ENCODE data around the gene SHOC2.
"Not testable (repeated sequence)": the region's sequence is repeated elsewhere in the genome, so short reads cannot be mapped to it uniquely, and the experiment has no call there.

The SHOC2 gene

GRCh38 chr10:110901954-110902819 is 17.2 kb upstream of the SHOC2 start:
- no peak for DNase-seq

DNA sequence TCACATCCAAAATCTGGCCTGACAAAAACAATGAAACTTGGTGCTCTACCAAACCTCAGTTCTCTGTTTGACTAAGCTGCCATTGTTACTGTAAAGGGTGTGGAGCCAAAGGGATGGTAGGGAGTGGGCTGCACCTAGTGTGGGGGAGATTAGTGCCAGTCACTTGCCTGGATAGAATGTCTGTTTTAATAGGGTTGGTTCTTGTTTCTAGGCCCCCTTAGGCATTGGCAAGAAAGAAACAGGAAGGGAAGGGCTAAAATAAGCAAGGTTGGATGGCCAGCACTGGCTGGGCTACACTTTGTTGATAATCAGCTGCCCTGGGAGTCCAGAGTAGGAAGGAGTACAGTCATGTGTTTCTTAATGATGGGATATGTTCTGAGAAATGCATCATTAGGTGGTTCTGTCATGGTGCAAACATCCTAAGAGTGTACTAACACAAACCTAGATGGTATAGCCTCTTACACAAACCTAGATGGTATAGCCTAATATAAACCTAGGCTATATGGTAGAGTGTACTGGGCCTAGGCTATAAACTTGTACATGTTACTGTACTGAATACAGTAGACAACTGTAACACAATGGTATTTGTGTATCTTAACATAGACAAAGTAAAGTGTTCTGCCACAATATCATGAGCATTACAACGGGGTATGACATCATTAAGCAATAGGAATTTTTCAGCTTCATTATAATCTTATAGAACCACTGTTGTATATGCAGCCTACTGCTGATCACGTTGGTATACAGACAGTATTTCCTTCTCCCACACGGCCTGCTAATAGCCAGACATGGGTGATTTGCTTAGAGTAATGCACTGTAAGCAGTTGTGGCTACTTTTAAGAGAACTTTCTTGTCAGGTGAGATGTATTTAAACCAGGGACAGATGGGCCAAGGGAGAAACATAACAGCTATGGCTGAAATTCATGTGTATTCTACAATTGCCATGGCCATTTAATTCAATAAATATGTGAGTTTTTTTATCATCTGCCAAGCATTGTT is 15.8 kb upstream of the SHOC2 start:
- DNase-seq = no peak

DNA sequence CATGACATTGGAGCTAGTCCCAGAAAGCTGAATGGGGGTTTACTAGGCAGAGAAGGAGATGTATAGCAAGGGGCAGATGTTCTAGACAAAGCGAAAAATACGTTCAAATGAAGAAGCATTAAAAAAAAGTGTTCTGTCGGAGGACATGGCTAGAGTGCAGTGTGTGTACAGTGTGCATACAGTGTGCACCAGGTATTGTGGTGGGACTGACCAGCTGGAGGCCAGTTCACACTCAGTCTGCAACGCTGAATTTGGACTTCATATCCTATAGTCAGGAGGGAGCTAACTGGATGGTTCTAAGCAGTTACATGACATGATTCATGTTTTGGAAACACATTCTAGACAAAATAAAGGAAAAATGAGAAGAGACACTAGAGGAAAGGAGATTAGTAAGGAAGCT is 9.3 kb upstream of the SHOC2 start:
- no peak for DNase-seq

DNA sequence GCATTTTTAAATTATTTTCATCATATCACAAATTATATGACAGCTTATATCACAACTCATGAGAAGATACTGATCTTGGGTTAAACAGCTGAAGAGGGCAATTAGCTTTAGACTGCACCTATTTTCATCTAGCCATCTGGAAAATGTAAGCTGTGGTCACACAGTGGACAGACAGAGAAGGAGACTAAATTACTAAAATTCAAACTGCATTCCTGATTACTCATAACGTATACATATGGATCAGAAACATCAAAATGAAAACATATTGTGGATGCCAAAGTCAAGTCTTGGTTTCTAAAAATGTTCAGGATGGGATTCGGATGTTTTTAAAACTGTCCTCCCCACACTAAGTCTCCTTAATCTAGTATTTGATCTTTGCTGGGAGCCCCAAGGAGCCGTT is 7.0 kb upstream of the SHOC2 start:
- no peak for DNase-seq

- DNase-seq = no peak
These were observed 5.0 kb upstream of the SHOC2 start for GRCh38 chr10:110914431-110914830.

DNA sequence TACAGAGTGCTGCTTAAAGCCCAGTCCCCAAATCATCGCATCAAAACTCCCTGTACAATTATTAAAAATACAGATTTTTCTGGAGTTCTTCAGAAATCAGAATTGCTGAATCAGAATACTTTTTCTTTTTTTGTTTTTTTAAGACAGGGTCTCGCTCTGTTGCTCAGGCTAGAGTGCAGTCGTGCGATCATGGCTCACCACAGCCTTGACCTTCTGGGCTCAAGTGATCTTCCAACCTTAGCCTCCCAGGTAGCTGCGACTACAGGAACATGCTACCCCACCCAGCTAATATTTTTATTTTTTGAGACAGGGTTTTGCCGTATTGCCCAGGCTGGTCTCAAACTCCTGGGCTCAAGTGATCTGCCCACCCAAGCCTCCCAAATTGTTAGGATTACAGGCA is 4.4 kb upstream of the SHOC2 start:
- DNase-seq = no peak

GRCh38 chr10:110915600-110915999 is 3.8 kb upstream of the SHOC2 start:
- DNase-seq = not testable (repeated sequence)

- DNase-seq = no peak
These were observed 2.7 kb upstream of the SHOC2 start for GRCh38 chr10:110916554-110917346.

DNA sequence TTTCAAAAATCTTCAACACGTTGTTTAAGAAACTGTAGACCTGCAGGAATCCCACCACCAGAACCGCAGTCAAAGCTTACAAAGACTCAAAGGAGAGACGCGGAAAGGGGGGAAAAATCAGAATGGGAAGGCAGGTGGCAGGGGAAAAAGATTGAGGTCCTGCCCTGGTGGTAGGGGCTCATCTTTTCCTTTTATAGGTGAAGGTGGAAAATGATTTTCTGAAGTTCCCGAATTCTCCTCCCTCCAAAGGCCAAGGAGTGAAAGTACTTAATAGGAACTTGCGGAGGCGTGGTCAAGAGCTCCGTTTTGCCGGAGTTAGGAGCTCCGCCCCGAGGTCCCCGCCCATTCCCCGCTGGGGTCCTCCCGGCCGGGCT is 1.1 kb upstream of the SHOC2 start:
- DNase-seq = no peak

DNA sequence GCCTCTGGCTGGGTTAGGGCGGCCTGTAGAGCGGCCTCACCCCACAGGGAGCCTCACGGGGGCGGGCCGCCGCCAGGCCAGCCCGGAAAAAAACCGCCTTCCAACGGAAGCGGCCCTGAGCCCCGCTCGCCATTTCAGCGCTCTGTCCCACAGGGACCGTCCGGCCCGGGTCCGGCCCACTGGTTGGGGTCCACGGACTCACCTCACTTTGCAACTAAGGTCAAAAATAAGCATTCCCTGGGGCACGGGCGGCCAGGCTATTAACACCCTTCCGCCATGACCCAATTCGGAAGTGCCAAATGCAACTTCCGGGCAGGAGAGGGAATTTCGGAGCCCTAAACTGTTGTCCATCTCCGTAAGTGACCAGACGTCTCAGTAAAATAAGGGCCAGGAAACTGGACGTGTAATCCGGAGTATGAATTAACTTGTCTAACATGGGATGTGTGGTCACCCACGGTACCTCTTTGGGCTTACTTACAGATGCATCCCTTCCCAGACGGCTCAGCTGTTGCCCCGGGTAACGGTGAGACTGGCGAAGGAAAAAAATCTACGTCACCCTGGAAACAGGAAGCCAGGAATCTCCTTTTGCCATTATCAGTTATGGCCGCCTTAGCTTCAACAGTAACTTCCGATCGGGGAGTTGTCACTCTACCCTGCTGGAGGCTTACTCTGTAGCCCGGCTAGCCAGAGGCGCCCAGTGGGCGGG is 608 bp upstream of the SHOC2 start, which contains the start of gene BBIP1:
Gene BBIP1, minus strand, starts transcription at position 538 of the 706 bp plus-strand sequence. CDS start 1,023 bp downstream, outside the sequence.
- DNase-seq = peak; percentile 95

DNA sequence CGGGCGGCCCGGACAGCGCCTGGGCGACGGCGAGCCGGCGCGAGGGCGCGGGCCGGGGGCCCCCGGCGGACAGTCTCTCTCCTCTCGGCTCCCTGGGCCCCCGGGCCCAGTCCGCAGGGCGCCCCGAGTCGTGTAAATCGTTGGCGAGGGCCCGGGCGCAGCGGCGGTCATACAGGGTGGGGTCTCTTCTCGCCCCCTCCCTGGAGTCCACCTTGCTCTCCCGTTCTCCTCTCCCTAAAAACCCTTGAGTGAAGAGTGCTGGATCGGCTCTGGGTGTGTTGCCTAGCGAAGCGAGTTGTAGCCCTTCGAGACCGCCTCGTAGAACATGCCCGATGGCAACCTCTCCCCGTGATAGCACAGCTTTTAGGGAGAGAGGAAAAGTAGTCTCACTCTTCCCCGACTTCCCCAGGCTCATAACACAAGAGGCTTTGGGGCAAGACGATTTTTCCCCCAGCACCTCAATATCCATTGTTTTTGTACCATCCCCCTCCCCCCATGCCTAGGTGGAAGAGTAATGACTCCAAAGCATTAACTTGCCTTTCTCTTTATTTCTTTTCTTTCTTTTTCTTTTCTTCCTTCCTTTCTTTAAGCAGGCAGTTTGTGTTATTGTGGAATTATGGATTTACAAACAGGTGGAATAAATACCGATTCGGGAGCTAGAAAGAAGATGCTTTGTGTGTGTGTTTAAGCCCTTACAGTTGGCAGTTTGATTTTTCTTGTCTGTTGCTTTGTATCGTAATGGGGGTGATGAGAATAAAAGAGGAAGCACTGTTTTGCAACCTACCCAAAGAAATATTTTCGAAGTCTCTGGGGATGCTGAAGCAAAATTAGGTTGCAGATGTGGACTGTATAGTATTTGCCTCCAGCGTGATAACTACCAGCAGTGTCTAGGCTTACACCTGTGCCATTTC is 822 bp downstream of the SHOC2 start:
- DNase-seq = no peak

DNA sequence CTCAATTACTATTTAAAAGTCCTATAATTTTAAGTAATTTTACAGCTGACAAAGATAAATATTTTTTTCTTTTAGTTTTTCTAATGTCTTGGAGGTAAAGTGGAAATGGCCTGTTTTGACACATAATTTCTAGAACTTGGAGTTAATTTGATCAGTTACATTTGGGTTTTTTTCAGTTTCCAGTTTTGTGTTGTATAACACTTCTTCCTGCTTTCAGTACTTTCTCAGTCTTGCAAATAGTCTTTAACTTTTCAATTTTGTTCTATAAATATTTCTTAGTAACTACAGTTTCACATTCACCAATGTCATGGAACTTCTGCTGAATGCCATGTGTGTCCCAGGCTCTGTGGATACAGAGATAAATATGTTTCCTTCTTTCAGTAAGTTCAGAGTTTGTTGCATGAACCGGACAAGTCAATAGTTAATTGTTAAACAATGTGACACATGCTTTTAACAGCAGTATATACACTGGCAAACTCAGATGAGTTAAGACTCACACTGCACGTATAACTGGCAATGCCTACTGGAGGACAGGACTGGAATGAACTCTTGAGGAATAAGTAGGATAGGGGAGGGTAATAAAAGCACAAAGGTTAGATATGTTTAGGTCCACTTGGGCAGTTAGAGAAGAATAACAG is 4.6 kb downstream of the SHOC2 start:
- no peak for DNase-seq

DNA sequence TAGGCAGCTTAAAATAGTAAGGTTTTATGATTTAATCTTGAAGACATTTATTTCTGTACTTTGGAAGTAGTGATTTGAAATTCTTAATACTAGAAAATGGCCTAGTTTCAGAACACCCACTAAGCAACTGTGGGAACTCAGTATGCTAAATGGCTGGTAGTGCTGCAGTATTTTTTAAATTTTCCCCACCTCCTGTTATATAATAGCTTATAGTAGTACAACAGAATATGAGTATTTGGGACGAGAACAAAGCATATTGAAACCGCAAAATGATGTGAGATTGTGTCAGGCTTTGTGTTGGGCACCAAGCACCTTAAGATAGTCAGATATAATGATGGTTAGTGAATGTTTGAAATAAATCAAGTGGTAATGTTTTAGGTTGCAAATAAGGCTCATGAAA is 8.1 kb downstream of the SHOC2 start:
- DNase-seq = no peak

- DNase-seq = no peak
These were observed 12.5 kb downstream of the SHOC2 start for GRCh38 chr10:110931769-110932381.

- no peak for DNase-seq
These were observed 13.2 kb downstream of the SHOC2 start for GRCh38 chr10:110932505-110933180.

- no peak for DNase-seq
These were observed 17.4 kb downstream of the SHOC2 start for GRCh38 chr10:110936757-110937156.

GRCh38 chr10:110939419-110939818 is 20.0 kb downstream of the SHOC2 start:
- DNase-seq = no peak

DNA sequence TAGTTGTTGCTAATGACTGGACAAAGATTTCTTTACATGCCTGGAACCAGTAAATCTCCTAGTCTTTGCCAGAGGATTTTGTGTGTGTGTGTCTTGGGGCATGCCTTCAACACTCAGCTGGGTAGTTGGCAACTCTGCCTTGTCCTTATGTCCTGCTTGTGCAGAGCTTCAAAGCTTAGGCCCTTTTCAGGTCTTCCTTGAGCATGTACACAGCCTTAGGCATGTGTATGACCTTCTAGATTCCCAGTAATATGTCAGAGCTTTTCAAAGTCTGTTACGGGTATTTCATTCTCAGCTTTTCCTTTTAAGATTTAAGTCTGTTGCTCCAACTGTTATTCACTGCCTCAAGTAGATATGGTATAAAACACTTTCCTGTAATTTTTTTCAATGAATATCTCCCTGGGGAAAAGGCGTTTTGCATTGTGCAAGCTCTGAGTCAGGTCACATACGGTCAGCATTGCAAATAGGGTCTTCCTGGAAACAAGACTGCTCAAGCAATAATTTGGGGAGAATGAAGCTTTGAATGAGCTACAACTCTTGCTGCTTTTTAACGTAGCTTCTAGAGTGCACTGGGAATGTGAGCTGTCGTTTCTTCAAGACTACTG is 25.5 kb downstream of the SHOC2 start:
- no peak for DNase-seq

- DNase-seq = no peak
These were observed 27.1 kb downstream of the SHOC2 start for GRCh38 chr10:110946496-110946895.

Measured in NCI-H187 treated with DMSO at 0.1 percent for 48 hours (cell line).